KG1 (cell line): ENCODE data around the gene IRAK2.
"Not testable (repeated sequence)": the region's sequence is repeated elsewhere in the genome, so short reads cannot be mapped to it uniquely, and the experiment has no call there.

Source experiments
- DNase-seq: peaks from one replicate; lab custom pipeline; 2025; lab: John Stamatoyannopoulos, UW

Gene IRAK2

GRCh38 chr3:10253731-10254130 lies 89.0 kb downstream of the IRAK2 start:
- DNase-seq, result no peak

- DNase-seq, result no peak
Measured at GRCh38 chr3:10255835-10256234, 91.1 kb downstream of the IRAK2 start.

- no peak for DNase-seq
Measured at GRCh38 chr3:10259036-10259435, 94.3 kb downstream of the IRAK2 start.

DNA sequence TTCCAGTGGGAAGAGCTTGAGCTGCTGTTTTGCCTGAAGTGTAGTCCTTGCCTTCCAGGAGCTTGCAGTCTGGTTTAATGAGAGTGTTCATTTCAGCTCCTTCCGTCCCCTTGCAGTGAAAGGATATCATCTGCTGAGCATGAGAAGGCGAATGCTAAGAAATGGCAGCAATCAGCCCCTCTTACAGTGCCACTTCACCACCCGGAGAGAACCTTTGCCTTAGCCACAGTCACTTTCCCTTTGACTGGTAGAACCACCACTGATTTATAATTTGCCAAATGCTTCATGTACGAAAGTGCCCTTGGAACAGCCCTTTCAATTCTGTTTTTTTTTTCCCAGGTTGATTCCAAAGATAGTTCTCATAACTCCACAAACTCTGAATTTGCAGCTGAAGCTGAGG lies 95.1 kb downstream of the IRAK2 start:
- DNase-seq, result no peak

DNA sequence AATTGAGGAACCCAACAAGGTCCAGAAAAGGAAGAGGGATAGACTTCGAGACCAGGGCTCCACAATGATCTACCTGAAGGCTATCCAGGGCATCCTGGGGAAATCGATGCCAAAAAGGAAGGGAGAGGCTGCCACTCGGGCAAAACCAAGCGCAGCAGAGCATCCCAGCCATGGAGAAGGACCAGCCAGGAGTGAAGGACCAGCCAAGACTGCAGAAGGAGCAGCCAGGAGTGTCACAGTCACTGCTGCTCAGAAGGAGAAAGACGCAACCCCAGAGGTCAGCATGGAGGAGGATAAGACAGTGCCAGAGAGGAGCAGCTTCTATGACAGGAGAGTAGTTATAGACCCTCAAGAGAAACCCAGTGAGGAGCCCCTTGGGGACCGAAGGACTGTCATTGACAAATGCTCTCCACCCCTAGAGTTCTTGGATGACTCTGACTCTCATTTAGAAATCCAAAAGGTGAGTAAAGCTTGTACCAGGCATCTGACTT lies 95.5 kb downstream of the IRAK2 start:
- no peak for DNase-seq

- DNase-seq, result no peak
Measured at GRCh38 chr3:10262027-10262426, 97.3 kb downstream of the IRAK2 start.

GRCh38 chr3:10263646-10264363 lies 99.1 kb downstream of the IRAK2 start:
- no peak for DNase-seq

DNA sequence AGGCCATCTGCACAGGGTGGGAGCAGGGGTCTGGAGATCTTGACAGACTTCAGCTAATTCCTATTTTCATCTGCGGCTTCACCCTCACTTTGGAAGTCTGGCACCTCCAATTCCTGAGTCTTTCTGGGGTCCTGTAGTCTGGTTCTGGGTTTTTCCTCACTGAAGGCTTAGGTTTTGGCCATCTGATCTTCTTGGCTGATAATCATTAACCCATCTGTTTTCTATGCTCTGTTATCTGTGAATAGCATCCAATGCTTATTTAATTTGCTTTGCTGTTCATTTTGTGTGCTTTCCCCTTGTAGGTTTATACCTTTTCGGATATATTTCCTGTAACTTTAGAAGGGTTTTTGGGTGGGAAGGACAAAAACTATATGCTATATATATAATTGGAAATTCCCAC lies 101.1 kb downstream of the IRAK2 start:
- DNase-seq, result no peak

GRCh38 chr3:10266936-10267335 lies 102.2 kb downstream of the IRAK2 start:
- DNase-seq, result not testable (repeated sequence)

GRCh38 chr3:10268116-10268515 lies 103.4 kb downstream of the IRAK2 start:
- no peak for DNase-seq

GRCh38 chr3:10268930-10269329 lies 104.2 kb downstream of the IRAK2 start:
- no peak for DNase-seq

DNA sequence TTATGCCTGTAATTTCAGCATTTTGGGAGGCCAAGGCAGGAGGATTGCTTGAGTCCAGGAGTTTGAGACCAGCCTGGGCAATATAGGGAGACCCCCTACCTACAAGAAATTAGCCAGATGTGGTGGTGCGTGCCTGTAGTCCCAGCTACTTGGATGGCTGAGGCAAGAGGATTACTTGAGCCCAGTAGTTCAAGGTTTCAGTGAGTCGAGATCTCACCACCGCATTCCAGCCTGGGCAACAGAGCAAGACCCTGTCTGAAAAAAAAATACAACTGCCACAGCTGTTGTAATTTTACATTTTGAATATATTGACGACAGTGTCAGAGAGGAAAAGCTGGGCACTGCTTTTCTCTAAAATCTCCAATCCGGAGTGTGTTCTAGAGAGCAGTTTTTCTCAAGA lies 104.7 kb downstream of the IRAK2 start:
- no peak for DNase-seq

GRCh38 chr3:10272476-10272875 lies 107.8 kb downstream of the IRAK2 start:
- not testable (repeated sequence) for DNase-seq

DNA sequence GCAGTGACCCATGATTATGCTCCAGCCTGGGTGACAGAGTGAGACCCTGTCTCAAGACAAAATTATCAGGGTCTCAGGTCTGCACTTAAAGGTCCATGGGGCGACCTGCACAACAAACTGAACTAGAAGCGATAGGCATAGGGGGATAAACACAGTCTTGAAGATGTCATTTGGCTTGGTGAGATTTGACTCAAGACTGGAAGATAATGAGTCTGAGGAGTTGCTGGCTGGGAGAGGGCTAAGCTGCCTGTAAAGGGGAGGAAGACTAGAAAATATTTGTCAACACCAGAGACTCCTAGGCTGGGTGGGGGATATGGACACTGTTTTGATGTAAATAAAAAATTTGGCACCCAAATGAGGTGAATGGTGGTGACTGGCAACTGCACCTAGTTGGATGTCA lies 108.3 kb downstream of the IRAK2 start:
- DNase-seq, result no peak

- no peak for DNase-seq
Measured at GRCh38 chr3:10273702-10274305, 109.1 kb downstream of the IRAK2 start.

DNA sequence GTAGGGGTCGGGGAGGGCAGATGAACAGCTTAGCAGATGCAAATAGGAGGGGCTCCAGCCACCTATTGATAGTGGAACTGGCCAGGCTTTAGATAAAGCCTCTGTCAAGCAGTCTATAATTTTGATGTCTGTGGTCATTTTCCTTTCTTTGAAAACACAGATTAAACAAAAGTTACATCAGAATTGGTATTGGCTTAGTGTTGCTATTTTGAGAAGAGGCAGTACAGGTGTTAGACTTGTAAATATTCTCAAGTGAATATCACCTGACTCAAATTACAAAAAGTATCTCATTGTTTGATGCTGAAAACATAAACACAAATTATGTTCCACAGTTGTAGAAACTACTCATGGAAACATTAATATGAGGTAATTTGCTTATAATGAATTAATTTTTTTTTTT lies 109.9 kb downstream of the IRAK2 start:
- DNase-seq, result no peak

DNA sequence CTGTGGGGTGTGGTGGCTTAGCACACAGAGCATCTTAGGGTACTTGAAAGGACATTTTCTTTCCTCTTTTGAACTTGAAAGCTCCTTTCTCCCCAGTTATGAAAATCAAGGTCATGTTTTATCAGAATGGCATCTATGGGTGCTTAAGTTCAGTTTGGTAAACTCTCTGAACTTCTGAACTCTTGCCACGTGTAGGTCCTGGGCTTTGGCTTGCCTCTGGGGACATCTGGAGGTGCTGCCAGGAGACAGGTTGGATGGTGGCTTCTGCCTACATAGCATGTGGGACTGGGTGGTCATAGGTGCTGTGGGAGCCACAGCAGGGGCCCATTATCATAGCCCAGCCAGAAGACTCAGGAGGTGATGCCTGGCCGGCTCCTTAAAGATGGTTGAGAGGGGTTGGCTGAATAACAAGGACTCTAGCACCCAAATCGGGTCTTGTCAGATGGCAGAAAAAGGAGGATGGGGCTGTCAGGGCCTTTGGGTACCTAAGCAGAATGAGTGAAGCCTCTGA lies 112.5 kb downstream of the IRAK2 start:
- no peak for DNase-seq

- DNase-seq, result no peak
Measured at GRCh38 chr3:10278501-10278900, 113.8 kb downstream of the IRAK2 start.

- no peak for DNase-seq
Measured at GRCh38 chr3:10279384-10280176, 114.9 kb downstream of the IRAK2 start.

DNA sequence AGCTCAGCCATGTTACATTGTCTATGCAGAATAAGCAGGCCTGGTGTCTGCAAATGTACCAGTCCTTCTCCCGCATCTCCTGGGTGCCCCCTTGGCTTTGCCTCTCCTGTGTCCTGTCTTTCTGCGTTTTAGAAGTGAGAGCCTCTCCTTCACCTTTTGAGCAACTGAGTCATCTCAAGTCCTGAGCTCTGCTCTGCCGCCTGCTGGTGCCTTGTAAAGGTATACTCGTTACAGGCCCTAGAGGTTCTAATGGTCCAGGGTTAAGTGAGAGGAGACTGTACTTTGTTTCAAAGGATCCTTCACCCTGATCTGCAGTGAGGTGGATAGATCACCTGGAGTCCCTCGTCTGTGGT lies 115.4 kb downstream of the IRAK2 start:
- DNase-seq, result no peak

GRCh38 chr3:10280571-10280970 lies 115.9 kb downstream of the IRAK2 start:
- DNase-seq, result no peak

GRCh38 chr3:10281951-10282350 lies 117.2 kb downstream of the IRAK2 start:
- DNase-seq, result no peak

DNA sequence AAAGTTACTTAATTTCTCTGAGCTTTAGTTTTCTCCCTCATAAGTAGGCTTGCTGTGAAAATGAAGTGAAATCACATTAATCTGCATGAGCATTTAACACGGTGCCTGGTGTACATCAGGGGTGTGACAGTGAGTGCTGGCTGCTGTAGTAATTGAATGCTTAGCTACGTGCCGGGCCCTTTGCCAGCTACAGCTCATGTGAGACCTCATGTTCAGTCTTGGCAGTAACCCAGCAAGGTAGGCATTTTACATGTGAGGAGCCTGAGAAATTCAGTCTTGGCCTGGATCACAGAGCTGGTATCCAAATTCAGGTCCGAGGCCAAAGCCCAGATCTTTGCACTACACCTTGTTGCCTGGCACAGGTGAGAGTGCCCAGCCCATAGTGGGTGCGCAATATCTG lies 118.9 kb downstream of the IRAK2 start:
- no peak for DNase-seq
